ENCODE data around the gene FAM174A.

DNA sequence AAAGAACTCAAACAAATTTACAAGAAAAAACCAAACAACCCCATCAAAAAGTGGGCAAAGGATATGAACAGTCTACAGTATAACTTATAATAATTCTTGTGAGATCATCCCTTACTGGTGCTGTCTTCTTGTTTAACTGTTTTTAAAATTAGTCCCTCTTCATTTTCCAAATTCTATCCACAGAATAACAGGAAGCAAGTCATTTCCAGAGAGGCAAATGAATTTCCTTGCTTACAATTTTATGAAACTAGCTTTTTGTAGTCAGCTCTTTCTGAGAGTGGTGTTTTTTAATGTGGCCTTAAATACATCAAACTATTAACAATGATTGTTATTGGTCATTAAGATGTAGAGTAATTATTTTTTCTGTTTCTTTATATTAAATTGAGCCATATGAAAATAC, 40.6 kb downstream of the FAM174A start:
- no peak for TF ChIP-seq SIN3A (IDR thresholded peaks at IDR 0.05; ENCODE audit: borderline replicate concordance, insufficient read depth, low read length)
- TF ChIP-seq REST (IDR thresholded peaks at IDR 0.05; ENCODE audit: insufficient read depth in 1 of 2, low read depth in 2 of 2, low read length in 2 of 2) = no peak
